ENCODE data around the gene OR8K5.

Gene OR8K5, protein sequence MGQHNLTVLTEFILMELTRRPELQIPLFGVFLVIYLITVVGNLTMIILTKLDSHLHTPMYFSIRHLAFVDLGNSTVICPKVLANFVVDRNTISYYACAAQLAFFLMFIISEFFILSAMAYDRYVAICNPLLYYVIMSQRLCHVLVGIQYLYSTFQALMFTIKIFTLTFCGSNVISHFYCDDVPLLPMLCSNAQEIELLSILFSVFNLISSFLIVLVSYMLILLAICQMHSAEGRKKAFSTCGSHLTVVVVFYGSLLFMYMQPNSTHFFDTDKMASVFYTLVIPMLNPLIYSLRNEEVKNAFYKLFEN

DNA sequence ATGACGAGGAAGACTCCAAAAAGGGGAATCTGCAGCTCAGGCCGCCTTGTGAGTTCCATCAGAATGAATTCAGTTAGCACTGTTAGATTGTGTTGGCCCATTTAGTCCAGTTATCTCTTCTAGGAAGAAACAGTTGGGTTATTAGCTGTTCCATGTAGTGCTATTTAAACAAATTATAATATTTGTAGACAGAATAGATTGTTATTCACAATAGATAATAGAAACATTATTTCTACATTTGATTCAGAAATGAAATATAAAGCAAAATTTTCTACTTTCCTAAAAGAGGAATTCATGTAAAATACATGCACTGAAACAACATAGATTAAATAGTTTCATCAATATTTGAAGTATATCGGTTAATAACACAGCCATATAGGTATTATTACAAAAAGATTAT lies at the start of gene OR8K5:
Gene OR8K5, minus strand, starts transcription at position 101 of the 400 bp plus-strand sequence. Its CDS starts 0 bp downstream, at position 101.
- ChIA-PET POLR2A (no interaction called here), CTCF (no interaction called here)
- no peak within 1 kb of the TSS for H3K4me3 ChIP-seq (ENCODE audit: low read depth, low read length)
- TF ChIP-seq ZNF146 (tag by site-specific recombination; IDR thresholded peaks at IDR 0.05) (no peak), ZFP41 (tag by site-specific recombination; IDR thresholded peaks at IDR 0.05; ENCODE audit: borderline replicate concordance) (no peak), ATF2 (tag by site-specific recombination; IDR thresholded peaks at IDR 0.05; ENCODE audit: low read depth) (no peak), ZNF623 (tag by site-specific recombination; IDR thresholded peaks at IDR 0.05) (no peak), TRIM28 (IDR thresholded peaks at IDR 0.05; ENCODE audit: borderline replicate concordance, low read length) (no peak), ZNF501 (tag by site-specific recombination; IDR thresholded peaks at IDR 0.05) (no peak), ZNF426 (tag by site-specific recombination; IDR thresholded peaks at IDR 0.05) (no peak), KLF9 (tag by site-specific recombination; IDR thresholded peaks at IDR 0.05; ENCODE audit: low read depth) (no peak), ZNF585B (tag by site-specific recombination; IDR thresholded peaks at IDR 0.05) (no peak), ZNF571 (tag by site-specific recombination; IDR thresholded peaks at IDR 0.05) (no peak), ZNF16 (tag by site-specific recombination; IDR thresholded peaks at IDR 0.05; ENCODE audit: low read depth) (no peak), ZNF664 (tag by site-specific recombination; IDR thresholded peaks at IDR 0.05) (no peak), PRDM1 (tag by site-specific recombination; IDR thresholded peaks at IDR 0.05) (no peak)
- H3K4me1 ChIP-seq (ENCODE audit: control insufficient read depth, insufficient read depth, low read length): no peaks in the 10 kb centered on the region
- no peaks in the 10 kb centered on the region for H3K36me3 ChIP-seq (ENCODE audit: control insufficient read depth in 2 of 2, insufficient read depth in 1 of 2, low read length in 2 of 2)
- H3K9me3 ChIP-seq (ENCODE audit: control insufficient read depth, insufficient read depth, low read depth, low read length): no peaks in the 10 kb centered on the region
- H3K27ac ChIP-seq (ENCODE audit: extremely low read depth, low read depth, low read length): no peak within 1 kb of the TSS

GRCh38 chr11:56207790-56208189 lies 47.7 kb upstream of the OR8K5 start:
- POLR2A ChIA-PET: no interaction called here
- H3K9me3 ChIP-seq (ENCODE audit: control insufficient read depth, insufficient read depth, low read depth, low read length): no peaks in the 10 kb centered on the region
- no peaks in the 10 kb centered on the region for H3K4me1 ChIP-seq (ENCODE audit: control insufficient read depth, insufficient read depth, low read length)
- CTCF ChIA-PET: no interaction called here
- H3K36me3 ChIP-seq (ENCODE audit: control insufficient read depth in 2 of 2, insufficient read depth in 1 of 2, low read length in 2 of 2): no peaks in the 10 kb centered on the region
- H3K4me3 ChIP-seq (ENCODE audit: low read depth, low read length): no peak overlapping the region
- no peak overlapping the region for H3K27ac ChIP-seq (ENCODE audit: extremely low read depth, low read depth, low read length)
- TF ChIP-seq, protein P1, sequence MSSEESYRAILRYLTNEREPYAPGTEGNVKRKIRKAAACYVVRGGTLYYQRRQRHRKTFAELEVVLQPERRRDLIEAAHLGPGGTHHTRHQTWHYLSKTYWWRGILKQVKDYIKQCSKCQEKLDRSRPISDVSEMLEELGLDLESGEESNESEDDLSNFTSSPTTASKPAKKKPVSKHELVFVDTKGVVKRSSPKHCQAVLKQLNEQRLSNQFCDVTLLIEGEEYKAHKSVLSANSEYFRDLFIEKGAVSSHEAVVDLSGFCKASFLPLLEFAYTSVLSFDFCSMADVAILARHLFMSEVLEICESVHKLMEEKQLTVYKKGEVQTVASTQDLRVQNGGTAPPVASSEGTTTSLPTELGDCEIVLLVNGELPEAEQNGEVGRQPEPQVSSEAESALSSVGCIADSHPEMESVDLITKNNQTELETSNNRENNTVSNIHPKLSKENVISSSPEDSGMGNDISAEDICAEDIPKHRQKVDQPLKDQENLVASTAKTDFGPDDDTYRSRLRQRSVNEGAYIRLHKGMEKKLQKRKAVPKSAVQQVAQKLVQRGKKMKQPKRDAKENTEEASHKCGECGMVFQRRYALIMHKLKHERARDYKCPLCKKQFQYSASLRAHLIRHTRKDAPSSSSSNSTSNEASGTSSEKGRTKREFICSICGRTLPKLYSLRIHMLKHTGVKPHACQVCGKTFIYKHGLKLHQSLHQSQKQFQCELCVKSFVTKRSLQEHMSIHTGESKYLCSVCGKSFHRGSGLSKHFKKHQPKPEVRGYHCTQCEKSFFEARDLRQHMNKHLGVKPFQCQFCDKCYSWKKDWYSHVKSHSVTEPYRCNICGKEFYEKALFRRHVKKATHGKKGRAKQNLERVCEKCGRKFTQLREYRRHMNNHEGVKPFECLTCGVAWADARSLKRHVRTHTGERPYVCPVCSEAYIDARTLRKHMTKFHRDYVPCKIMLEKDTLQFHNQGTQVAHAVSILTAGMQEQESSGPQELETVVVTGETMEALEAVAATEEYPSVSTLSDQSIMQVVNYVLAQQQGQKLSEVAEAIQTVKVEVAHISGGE (tag by site-specific recombination; conservative IDR thresholded peaks at IDR 0.05; ENCODE audit: low read depth): no peak
- no peak for TF ChIP-seq ZNF248 (tag by site-specific recombination; IDR thresholded peaks at IDR 0.05)
- TF ChIP-seq ZNF626 (tag by site-specific recombination; IDR thresholded peaks at IDR 0.05): no peak
- TF ChIP-seq ZSCAN18 (tag by site-specific recombination; IDR thresholded peaks at IDR 0.05): no peak
- no peak for TF ChIP-seq MYNN (tag by site-specific recombination; IDR thresholded peaks at IDR 0.05; ENCODE audit: borderline replicate concordance)
- no peak for TF ChIP-seq HOXC10 (CRISPR knock-in tag; IDR thresholded peaks at IDR 0.05)
- no peak for TF ChIP-seq SCRT2 (tag by site-specific recombination; IDR thresholded peaks at IDR 0.05)
- TF ChIP-seq ZNF335 (tag by site-specific recombination; conservative IDR thresholded peaks at IDR 0.05): no peak
- TF ChIP-seq ZNF23 (tag by site-specific recombination; IDR thresholded peaks at IDR 0.05; ENCODE audit: borderline replicate concordance): no peak
- TF ChIP-seq ZNF670 (tag by site-specific recombination; IDR thresholded peaks at IDR 0.05; ENCODE audit: low read depth): no peak
- TF ChIP-seq ZNF155 (tag by site-specific recombination; IDR thresholded peaks at IDR 0.05): no peak
- no peak for TF ChIP-seq ZNF37A (tag by site-specific recombination; IDR thresholded peaks at IDR 0.05)
- TF ChIP-seq, protein P2, sequence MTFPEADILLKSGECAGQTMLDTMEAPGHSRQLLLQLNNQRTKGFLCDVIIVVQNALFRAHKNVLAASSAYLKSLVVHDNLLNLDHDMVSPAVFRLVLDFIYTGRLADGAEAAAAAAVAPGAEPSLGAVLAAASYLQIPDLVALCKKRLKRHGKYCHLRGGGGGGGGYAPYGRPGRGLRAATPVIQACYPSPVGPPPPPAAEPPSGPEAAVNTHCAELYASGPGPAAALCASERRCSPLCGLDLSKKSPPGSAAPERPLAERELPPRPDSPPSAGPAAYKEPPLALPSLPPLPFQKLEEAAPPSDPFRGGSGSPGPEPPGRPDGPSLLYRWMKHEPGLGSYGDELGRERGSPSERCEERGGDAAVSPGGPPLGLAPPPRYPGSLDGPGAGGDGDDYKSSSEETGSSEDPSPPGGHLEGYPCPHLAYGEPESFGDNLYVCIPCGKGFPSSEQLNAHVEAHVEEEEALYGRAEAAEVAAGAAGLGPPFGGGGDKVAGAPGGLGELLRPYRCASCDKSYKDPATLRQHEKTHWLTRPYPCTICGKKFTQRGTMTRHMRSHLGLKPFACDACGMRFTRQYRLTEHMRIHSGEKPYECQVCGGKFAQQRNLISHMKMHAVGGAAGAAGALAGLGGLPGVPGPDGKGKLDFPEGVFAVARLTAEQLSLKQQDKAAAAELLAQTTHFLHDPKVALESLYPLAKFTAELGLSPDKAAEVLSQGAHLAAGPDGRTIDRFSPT (tag by site-specific recombination; IDR thresholded peaks at IDR 0.05): no peak
- no peak for TF ChIP-seq ELK4 (IDR thresholded peaks at IDR 0.05; ENCODE audit: borderline replicate concordance, low read depth, low read length)
- TF ChIP-seq PRDM1 (tag by site-specific recombination; IDR thresholded peaks at IDR 0.05): no peak

All from HEK293 (cell line).